ENCODE results near the gene NCOR1. TPM values are rescaled to one million over a fixed set of nuclear protein-coding genes. Genes with fewer than 3 reads are reported as not detected.
"Not testable (repeated sequence)": the region's sequence is repeated elsewhere in the genome, so short reads cannot be mapped to it uniquely, and the experiment has no call there.

The NCOR1 gene
- total and polyA plus RNA-seq, 5 donors = 28.2 to 73.0 (median 69.0) TPM

GRCh38 chr17:16148596-16148995 lies 66.7 kb downstream of the NCOR1 start:
- Histone ChIP-seq H3K4me1 (ENCODE audit: control insufficient read depth, insufficient read depth, low read length) (no peaks in the 10 kb centered on the region), H3K27me3 (ENCODE audit: control insufficient read depth, insufficient read depth) (no peaks in the 10 kb centered on the region), H3K27ac (ENCODE audit: low read length) (no peak overlapping the region), H3K4me3 (ENCODE audit: low read length) (no peak overlapping the region), H3K9me3 (ENCODE audit: control insufficient read depth, low read length) (no peaks in the 10 kb centered on the region)
- ATAC-seq = no peak
- intact Hi-C loops (cut with DNase I) = no loop called here
- no peak for DNase-seq
- 90% methylated on average over 2 of the region's 2 CpGs for WGBS

- H3K9me3 ChIP-seq (ENCODE audit: control insufficient read depth, low read length); H3K27me3 ChIP-seq (ENCODE audit: control insufficient read depth, insufficient read depth); intact Hi-C loops (cut with DNase I); H3K4me1 ChIP-seq (ENCODE audit: control insufficient read depth, insufficient read depth, low read length); ATAC-seq; H3K4me3 ChIP-seq (ENCODE audit: low read length); H3K27ac ChIP-seq (ENCODE audit: low read length): not testable (repeated sequence)
- peak in 2 of 3 donors; percentile 18 to 61 for DNase-seq
- WGBS = 96% methylated on average over 40 of the region's 40 CpGs
These were observed 69.9 kb downstream of the NCOR1 start for GRCh38 chr17:16145319-16145890.

GRCh38 chr17:16141685-16142084 lies 73.6 kb downstream of the NCOR1 start:
- intact Hi-C loops (cut with DNase I) = no loop called here
- Histone ChIP-seq H3K4me1 (ENCODE audit: control insufficient read depth, insufficient read depth, low read length) (no peaks in the 10 kb centered on the region), H3K4me3 (ENCODE audit: low read length) (no peak overlapping the region), H3K27me3 (ENCODE audit: control insufficient read depth, insufficient read depth) (no peaks in the 10 kb centered on the region), H3K27ac (ENCODE audit: low read length) (no peak overlapping the region), H3K9me3 (ENCODE audit: control insufficient read depth, low read length) (no peaks in the 10 kb centered on the region)
- DNase-seq (no peak), ATAC-seq (no peak)

- no peak overlapping the region for H3K4me3 ChIP-seq (ENCODE audit: low read length)
- intact Hi-C loops (cut with DNase I) = no loop called here
- WGBS = 89% methylated on average over 2 of the region's 2 CpGs
- no peak for ATAC-seq
- DNase-seq = no peak
- no peak overlapping the region for H3K27ac ChIP-seq (ENCODE audit: low read length)
- no peaks in the 10 kb centered on the region for H3K27me3 ChIP-seq (ENCODE audit: control insufficient read depth, insufficient read depth)
- H3K9me3 ChIP-seq (ENCODE audit: control insufficient read depth, low read length) = no peaks in the 10 kb centered on the region
- H3K4me1 ChIP-seq (ENCODE audit: control insufficient read depth, insufficient read depth, low read length) = no peaks in the 10 kb centered on the region
These were observed 74.5 kb downstream of the NCOR1 start for GRCh38 chr17:16140854-16141253.

- intact Hi-C loops (cut with DNase I) = no loop called here
- ATAC-seq = no peak
- WGBS = 93% methylated on average over 5 of the region's 5 CpGs
- no peak for DNase-seq
- no peaks in the 10 kb centered on the region for H3K27me3 ChIP-seq (ENCODE audit: control insufficient read depth, insufficient read depth)
- H3K4me3 ChIP-seq (ENCODE audit: low read length) = no peak overlapping the region
- no peak overlapping the region for H3K27ac ChIP-seq (ENCODE audit: low read length)
- H3K4me1 ChIP-seq (ENCODE audit: control insufficient read depth, insufficient read depth, low read length) = no peaks in the 10 kb centered on the region
- no peaks in the 10 kb centered on the region for H3K9me3 ChIP-seq (ENCODE audit: control insufficient read depth, low read length)
These were observed 79.9 kb downstream of the NCOR1 start for GRCh38 chr17:16135461-16135860.

GRCh38 chr17:16131593-16131992 lies 83.7 kb downstream of the NCOR1 start:
- Histone ChIP-seq H3K9me3 (ENCODE audit: control insufficient read depth, low read length) (no peaks in the 10 kb centered on the region), H3K4me3 (ENCODE audit: low read length) (no peak overlapping the region), H3K27me3 (ENCODE audit: control insufficient read depth, insufficient read depth) (no peaks in the 10 kb centered on the region), H3K4me1 (ENCODE audit: control insufficient read depth, insufficient read depth, low read length) (no peaks in the 10 kb centered on the region), H3K27ac (ENCODE audit: low read length) (no peak overlapping the region)
- intact Hi-C loops (cut with DNase I) = no loop called here
- no peak for ATAC-seq
- 89% methylated on average over 3 of the region's 3 CpGs for WGBS
- DNase-seq = no peak

GRCh38 chr17:16129441-16130205 lies 85.7 kb downstream of the NCOR1 start:
- Histone ChIP-seq H3K27ac (ENCODE audit: low read length) (no peak overlapping the region), H3K9me3 (ENCODE audit: control insufficient read depth, low read length) (no peaks in the 10 kb centered on the region), H3K4me1 (ENCODE audit: control insufficient read depth, insufficient read depth, low read length) (no peaks in the 10 kb centered on the region), H3K4me3 (ENCODE audit: low read length) (no peak overlapping the region), H3K27me3 (ENCODE audit: control insufficient read depth, insufficient read depth) (no peaks in the 10 kb centered on the region)
- DNase-seq (no peak), ATAC-seq (peak in 1 of 2 donors; percentile 13)
- 86% methylated on average over 6 of the region's 6 CpGs for WGBS
- intact Hi-C loops (cut with DNase I) = no loop called here

- no peak overlapping the region for H3K4me3 ChIP-seq (ENCODE audit: low read length)
- intact Hi-C loops (cut with DNase I) = no loop called here
- ATAC-seq (no peak), DNase-seq (no peak)
- H3K27me3 ChIP-seq (ENCODE audit: control insufficient read depth, insufficient read depth) = no peaks in the 10 kb centered on the region
- H3K4me1 ChIP-seq (ENCODE audit: control insufficient read depth, insufficient read depth, low read length) = peaks cover 2% of the 10 kb centered on the region
- 86% methylated on average over 3 of the region's 3 CpGs for WGBS
- H3K27ac ChIP-seq (ENCODE audit: low read length) = no peak overlapping the region
- H3K9me3 ChIP-seq (ENCODE audit: control insufficient read depth, low read length) = no peaks in the 10 kb centered on the region
These were observed 91.8 kb downstream of the NCOR1 start for GRCh38 chr17:16123531-16123930.

- DNase-seq (no peak), ATAC-seq (no peak)
- Histone ChIP-seq H3K27me3 (ENCODE audit: control insufficient read depth, insufficient read depth) (no peaks in the 10 kb centered on the region), H3K4me1 (ENCODE audit: control insufficient read depth, insufficient read depth, low read length) (peaks cover 2% of the 10 kb centered on the region), H3K27ac (ENCODE audit: low read length) (no peak overlapping the region), H3K4me3 (ENCODE audit: low read length) (no peak overlapping the region), H3K9me3 (ENCODE audit: control insufficient read depth, low read length) (no peaks in the 10 kb centered on the region)
- 88% methylated on average over 8 of the region's 8 CpGs for WGBS
- intact Hi-C loops (cut with DNase I) = no loop called here
These were observed 92.5 kb downstream of the NCOR1 start for GRCh38 chr17:16122697-16123434.

GRCh38 chr17:16121915-16122314 lies 93.4 kb downstream of the NCOR1 start:
- 56% methylated on average over 2 of the region's 2 CpGs for WGBS
- Histone ChIP-seq H3K4me1 (ENCODE audit: control insufficient read depth, insufficient read depth, low read length) (peaks cover 2% of the 10 kb centered on the region), H3K27me3 (ENCODE audit: control insufficient read depth, insufficient read depth) (no peaks in the 10 kb centered on the region), H3K27ac (ENCODE audit: low read length) (no peak overlapping the region), H3K4me3 (ENCODE audit: low read length) (no peak overlapping the region), H3K9me3 (ENCODE audit: control insufficient read depth, low read length) (no peaks in the 10 kb centered on the region)
- ATAC-seq = no peak
- intact Hi-C loops (cut with DNase I) = no loop called here
- DNase-seq = no peak

- H3K27me3 ChIP-seq (ENCODE audit: control insufficient read depth, insufficient read depth) = no peaks in the 10 kb centered on the region
- intact Hi-C loops (cut with DNase I) = no loop called here
- peaks cover 2% of the 10 kb centered on the region for H3K4me1 ChIP-seq (ENCODE audit: control insufficient read depth, insufficient read depth, low read length)
- ATAC-seq = no peak
- 94% methylated on average over 11 of the region's 11 CpGs for WGBS
- no peak for DNase-seq
- H3K4me3 ChIP-seq (ENCODE audit: low read length) = no peak overlapping the region
- H3K9me3 ChIP-seq (ENCODE audit: control insufficient read depth, low read length) = no peaks in the 10 kb centered on the region
- no peak overlapping the region for H3K27ac ChIP-seq (ENCODE audit: low read length)
These were observed 94.4 kb downstream of the NCOR1 start for GRCh38 chr17:16120937-16121336.

All from right cardiac atrium (tissue), 5 donors.